Astrocyte (in vitro differentiated cells and primary cell): ENCODE measurements around the gene ISG20L2. TPM values are rescaled to one million over a fixed set of nuclear protein-coding genes. Genes with fewer than 3 reads are reported as not detected.

Experiments used
- DNase-seq: peaks from one replicate; pipeline ENCODE4 v3.0.0-alpha.2; 2010; ENCODE audit warnings: low read depth
- FAIRE-seq: peaks from 2 replicates; lab custom pipeline; 2011; peaks lifted over from hg19 to GRCh38; lab: Jason Lieb, UNC
- H2AFZ ChIP-seq: 2 replicates; pipeline ENCODE4 v1.6.0; 2012; ENCODE audit warnings: low read depth, low read length, inconsistent platforms
- H3K27ac ChIP-seq: 2 replicates; pipeline ENCODE4 v1.5.1; 2011; ENCODE audit warnings: low read depth, low read length, inconsistent platforms
- H3K27me3 ChIP-seq: 2 replicates; pipeline ENCODE4 v1.6.0; 2011; ENCODE audit warnings: low read length, inconsistent platforms; ENCODE audit not compliant: insufficient read depth
- H3K36me3 ChIP-seq: 2 replicates; pipeline ENCODE4 v1.5.1; 2011; ENCODE audit warnings: low read length, inconsistent platforms; ENCODE audit not compliant: insufficient read depth
- H3K4me1 ChIP-seq: 2 replicates; pipeline ENCODE4 v1.5.1; 2011; ENCODE audit warnings: low read length, inconsistent platforms; ENCODE audit not compliant: insufficient read depth
- H3K4me2 ChIP-seq: 2 replicates; pipeline ENCODE4 v1.6.0; 2012; ENCODE audit warnings: low read length, inconsistent platforms
- H3K4me3 ChIP-seq: 2 replicates; pipeline ENCODE4 v1.5.1; 2011; ENCODE audit warnings: low read depth, mild to moderate bottlenecking, low read length, inconsistent platforms; ENCODE audit not compliant: insufficient read depth
- H3K79me2 ChIP-seq: 2 replicates; pipeline ENCODE4 v1.6.0; 2012; ENCODE audit warnings: mild to moderate bottlenecking, low read length, inconsistent platforms; ENCODE audit not compliant: insufficient read depth
- H3K9ac ChIP-seq: 2 replicates; pipeline ENCODE4 v1.6.0; 2012; ENCODE audit warnings: mild to moderate bottlenecking, low read length, inconsistent platforms
- H3K9me3 ChIP-seq: 2 replicates; pipeline ENCODE4 v1.5.1; 2012; ENCODE audit warnings: low read depth, mild to moderate bottlenecking, low read length, inconsistent platforms; ENCODE audit not compliant: insufficient read depth
- H4K20me1 ChIP-seq: 2 replicates; pipeline ENCODE4 v1.6.0; 2012; ENCODE audit warnings: low read length, inconsistent platforms; ENCODE audit not compliant: insufficient read depth
- H3K27ac Mint-ChIP-seq: one replicate; pipeline ENCODE4 v1.8.0; 2021; ENCODE audit warnings: mild to moderate bottlenecking, mixed read lengths; ENCODE audit not compliant: unreplicated experiment
- H3K27me3 Mint-ChIP-seq: one replicate; pipeline ENCODE4 v1.8.0; 2021; ENCODE audit warnings: low read depth, mixed read lengths; ENCODE audit not compliant: unreplicated experiment
- H3K36me3 Mint-ChIP-seq: one replicate; pipeline ENCODE4 v1.8.0; 2021; ENCODE audit warnings: low read depth, mixed read lengths; ENCODE audit not compliant: unreplicated experiment
- H3K4me1 Mint-ChIP-seq: one replicate; pipeline ENCODE4 v1.8.0; 2021; ENCODE audit warnings: low read depth, mixed read lengths; ENCODE audit not compliant: unreplicated experiment
- H3K4me3 Mint-ChIP-seq: one replicate; pipeline ENCODE4 v1.8.0; 2021; ENCODE audit warnings: mild to moderate bottlenecking, moderate library complexity, mixed read lengths; ENCODE audit not compliant: unreplicated experiment
- H3K9me3 Mint-ChIP-seq: one replicate; pipeline ENCODE4 v1.8.0; 2021; ENCODE audit warnings: mild to moderate bottlenecking, mixed read lengths; ENCODE audit not compliant: unreplicated experiment
- CTCF ChIP-seq: IDR thresholded peaks from 2 replicates; pipeline ENCODE4 v1.5.1; 2011; ENCODE audit warnings: low read depth, mild to moderate bottlenecking, inconsistent platforms, low read length, moderate library complexity; ENCODE audit not compliant: insufficient read depth
- EZH2 ChIP-seq: IDR thresholded peaks from 2 replicates; pipeline ENCODE4 v1.6.1; 2012; ENCODE audit warnings: mild to moderate bottlenecking, low read length, inconsistent platforms; ENCODE audit not compliant: insufficient read depth
- total RNA-seq: library from RNA; stranded (reverse); gene quantifications from 2 replicates; pipeline ENCODE4 v1.2.1, GENCODE V29; 2021

The ISG20L2 gene
- total RNA-seq, 1 donor from 2014 or later: 33.4 TPM

DNA sequence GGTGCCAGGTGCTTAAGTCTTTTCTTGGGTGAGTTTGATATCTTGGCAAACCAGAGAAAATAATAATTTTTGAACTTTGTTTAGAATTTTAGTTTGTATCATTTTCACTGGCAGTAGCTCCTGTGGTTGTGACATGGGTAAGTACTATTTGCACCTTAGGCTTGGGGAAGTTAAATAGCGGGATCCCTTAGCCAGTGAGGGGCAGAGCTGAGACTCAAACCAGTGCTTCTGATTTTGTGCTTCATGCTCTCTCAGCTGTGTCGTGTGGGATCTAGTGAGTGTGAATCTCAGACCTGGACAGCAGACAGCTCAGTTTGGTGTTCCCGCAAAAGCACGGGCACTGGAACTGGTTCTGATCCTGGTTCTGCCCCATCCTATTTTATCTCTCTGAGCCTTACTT, 48.4 kb upstream of the ISG20L2 start:
- Histone ChIP-seq H3K79me2 (peaks cover 93% of the 10 kb centered on the region), H3K27ac (no peak overlapping the region), H3K4me3 (no peak overlapping the region), H3K36me3 (no peaks in the 10 kb centered on the region), H3K9ac (no peak overlapping the region), H2AFZ (no peak overlapping the region), H3K4me1 (peaks cover 8% of the 10 kb centered on the region), H3K27me3 (no peaks in the 10 kb centered on the region), H4K20me1 (peaks cover 79% of the 10 kb centered on the region), H3K9me3 (no peaks in the 10 kb centered on the region), H3K4me2 (no peak overlapping the region)
- no peaks in the 10 kb centered on the region for H3K27me3 Mint-ChIP-seq
- peaks cover 30% of the 10 kb centered on the region for H3K4me1 Mint-ChIP-seq
- no peak for DNase-seq
- H3K36me3 Mint-ChIP-seq: peaks cover 1% of the 10 kb centered on the region
- H3K9me3 Mint-ChIP-seq: no peaks in the 10 kb centered on the region
- no peak for TF ChIP-seq EZH2
- no peak for TF ChIP-seq CTCF
- no peak for FAIRE-seq
- no peak overlapping the region for H3K4me3 Mint-ChIP-seq
- no peak overlapping the region for H3K27ac Mint-ChIP-seq

- no peak overlapping the region for H3K4me3 Mint-ChIP-seq
Observed at GRCh38 chr1:156775799-156776198, 47.2 kb upstream of the ISG20L2 start.

More at GRCh38 chr1:156775799-156776198, 47.2 kb upstream of the ISG20L2 start:
- H3K27me3 Mint-ChIP-seq: no peaks in the 10 kb centered on the region
- DNase-seq (no peak), FAIRE-seq (no peak)
- peaks cover 2% of the 10 kb centered on the region for H3K36me3 ChIP-seq
- no peak overlapping the region for H3K27ac ChIP-seq
- peaks cover 92% of the 10 kb centered on the region for H3K79me2 ChIP-seq
- H3K27ac Mint-ChIP-seq: no peak overlapping the region
- no peaks in the 10 kb centered on the region for H3K9me3 Mint-ChIP-seq
- H3K4me1 Mint-ChIP-seq: peaks cover 25% of the 10 kb centered on the region
- peaks cover 78% of the 10 kb centered on the region for H4K20me1 ChIP-seq
- H3K4me2 ChIP-seq: no peak overlapping the region
- no peak overlapping the region for H3K4me3 ChIP-seq
- H3K4me1 ChIP-seq: peaks cover 3% of the 10 kb centered on the region
- H3K36me3 Mint-ChIP-seq: peaks cover 1% of the 10 kb centered on the region
- no peaks in the 10 kb centered on the region for H3K27me3 ChIP-seq
- no peaks in the 10 kb centered on the region for H3K9me3 ChIP-seq
- H2AFZ ChIP-seq: no peak overlapping the region
- H3K9ac ChIP-seq: no peak overlapping the region
- TF ChIP-seq CTCF (no peak), EZH2 (no peak)
